IPS-NIHi7 (cell line): ENCODE results near the gene CD48.

Source experiments
- DNase-seq: peaks from one replicate; pipeline ENCODE4 v3.0.0; 2012; ENCODE audit warnings: mixed read lengths; ENCODE audit errors: extremely low spot score

Gene CD48

GRCh38 chr1:160711602-160712311 lies at the start of gene CD48:
Gene CD48 (minus strand): TSS chr1:160711822. CDS start chr1:160711763, 59 bp downstream.
- DNase-seq, result no peak

GRCh38 chr1:160761046-160761445 lies 49.4 kb upstream of the CD48 start:
- no peak for DNase-seq

- no peak for DNase-seq
Measured at GRCh38 chr1:160759740-160760139, 48.1 kb upstream of the CD48 start.

GRCh38 chr1:160758521-160758920 lies 46.9 kb upstream of the CD48 start:
- no peak for DNase-seq

GRCh38 chr1:160756849-160757201 lies 45.2 kb upstream of the CD48 start:
- DNase-seq, result no peak

GRCh38 chr1:160755911-160756848 lies 44.6 kb upstream of the CD48 start:
- no peak for DNase-seq

- DNase-seq, result no peak
Measured at GRCh38 chr1:160755461-160755860, 43.8 kb upstream of the CD48 start.

- no peak for DNase-seq
Measured at GRCh38 chr1:160753594-160753993, 42.0 kb upstream of the CD48 start.

- no peak for DNase-seq
Measured at GRCh38 chr1:160752924-160753323, 41.3 kb upstream of the CD48 start.

- no peak for DNase-seq
Measured at GRCh38 chr1:160752406-160752805, 40.8 kb upstream of the CD48 start.

- DNase-seq, result no peak
Measured at GRCh38 chr1:160750608-160751007, 39.0 kb upstream of the CD48 start.

- DNase-seq, result no peak
Measured at GRCh38 chr1:160748878-160749269, 37.3 kb upstream of the CD48 start.

- DNase-seq, result peak; percentile 46
Measured at GRCh38 chr1:160748181-160748877, 36.7 kb upstream of the CD48 start.

GRCh38 chr1:160747717-160748116 lies 36.1 kb upstream of the CD48 start:
- no peak for DNase-seq

GRCh38 chr1:160746836-160747500 lies 35.3 kb upstream of the CD48 start:
- DNase-seq, result no peak

GRCh38 chr1:160745551-160745950 lies 33.9 kb upstream of the CD48 start:
- DNase-seq, result no peak

GRCh38 chr1:160744852-160745520 lies 33.4 kb upstream of the CD48 start:
- DNase-seq, result no peak

GRCh38 chr1:160744199-160744851 lies 32.7 kb upstream of the CD48 start:
- no peak for DNase-seq

- no peak for DNase-seq
Measured at GRCh38 chr1:160743266-160743665, 31.6 kb upstream of the CD48 start.

- no peak for DNase-seq
Measured at GRCh38 chr1:160742428-160743127, 31.0 kb upstream of the CD48 start.
